ENCODE data around the gene DYRK1B. TPM values are rescaled to one million over a fixed set of nuclear protein-coding genes. Genes with fewer than 3 reads are reported as not detected.
"Not testable (repeated sequence)": the region's sequence is repeated elsewhere in the genome, so short reads cannot be mapped to it uniquely, and the experiment has no call there.

Gene DYRK1B
- total RNA-seq, 2 donors from 2014 or later: 8.8 to 17.6 TPM

DNA sequence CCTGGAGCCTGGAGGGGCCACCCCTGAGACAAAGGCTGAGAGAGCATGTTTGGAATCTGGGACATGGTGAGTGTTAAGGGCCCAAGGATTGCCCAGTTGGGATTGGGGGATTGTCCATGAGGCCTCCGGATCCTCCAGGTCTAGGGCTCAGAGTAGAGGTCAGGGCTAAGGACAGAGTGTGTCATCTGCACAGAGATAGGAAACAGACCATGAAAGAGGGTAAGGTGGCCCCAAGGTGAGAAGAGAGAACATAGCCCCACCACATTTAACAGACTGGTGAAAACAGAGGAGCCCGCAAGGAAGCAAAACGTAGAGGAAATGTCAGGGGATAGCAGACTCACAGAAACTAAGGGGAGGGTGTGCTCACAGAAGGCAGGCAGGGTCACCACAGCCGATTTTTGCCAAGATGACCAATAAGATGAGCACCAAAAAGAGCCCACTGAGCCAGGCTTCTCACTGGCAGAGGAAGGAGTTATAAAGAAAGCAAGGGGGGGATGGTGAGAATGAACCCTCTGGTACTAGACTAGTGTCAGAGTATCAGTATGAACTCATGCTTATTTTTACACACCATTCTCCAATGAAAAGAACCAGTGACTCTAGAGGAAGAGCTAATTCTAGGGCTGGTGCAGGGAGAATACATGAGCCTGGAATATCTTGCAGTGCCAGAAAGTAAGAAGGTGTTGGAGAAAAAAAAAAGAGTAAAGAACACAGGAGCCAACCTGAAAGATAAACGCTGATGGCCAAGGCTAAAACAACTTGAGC is 17.5 kb downstream of the DYRK1B start:
- Mint-ChIP-seq H3K27ac (peak overlapping the region; percentile 71), H3K4me3 (no peak overlapping the region), H3K4me1 (peaks cover 8% of the 10 kb centered on the region), H3K36me3 (ENCODE audit: low read depth) (peaks cover 22% of the 10 kb centered on the region), H3K27me3 (no peaks in the 10 kb centered on the region), H3K9me3 (no peaks in the 10 kb centered on the region)
- no peak for ATAC-seq (replicated peaks)

- no peak for ATAC-seq (replicated peaks)
- H3K36me3 Mint-ChIP-seq (ENCODE audit: low read depth): peaks cover 22% of the 10 kb centered on the region
- peaks cover 8% of the 10 kb centered on the region for H3K4me1 Mint-ChIP-seq
- H3K4me3 Mint-ChIP-seq: no peak overlapping the region
- no peaks in the 10 kb centered on the region for H3K9me3 Mint-ChIP-seq
- no peak overlapping the region for H3K27ac Mint-ChIP-seq
- no peaks in the 10 kb centered on the region for H3K27me3 Mint-ChIP-seq
Measured at GRCh38 chr19:39814595-39814994, 19.4 kb downstream of the DYRK1B start.

- H3K4me3 Mint-ChIP-seq; H3K27ac Mint-ChIP-seq; H3K4me1 Mint-ChIP-seq; ATAC-seq (replicated peaks); H3K9me3 Mint-ChIP-seq; H3K27me3 Mint-ChIP-seq: not testable (repeated sequence)
- peaks cover 22% of the 10 kb centered on the region for H3K36me3 Mint-ChIP-seq (ENCODE audit: low read depth)
Measured at GRCh38 chr19:39814111-39814510, 19.9 kb downstream of the DYRK1B start.

GRCh38 chr19:39813264-39813993 is 20.5 kb downstream of the DYRK1B start:
- Mint-ChIP-seq H3K4me3 (no peak overlapping the region), H3K4me1 (peaks cover 8% of the 10 kb centered on the region), H3K27ac (no peak overlapping the region), H3K27me3 (no peaks in the 10 kb centered on the region), H3K36me3 (ENCODE audit: low read depth) (peaks cover 22% of the 10 kb centered on the region), H3K9me3 (no peaks in the 10 kb centered on the region)
- no peak for ATAC-seq (replicated peaks)

- H3K27me3 Mint-ChIP-seq: no peaks in the 10 kb centered on the region
- no peak for ATAC-seq (replicated peaks)
- no peaks in the 10 kb centered on the region for H3K9me3 Mint-ChIP-seq
- peaks cover 4% of the 10 kb centered on the region for H3K4me1 Mint-ChIP-seq
- no peak overlapping the region for H3K27ac Mint-ChIP-seq
- H3K4me3 Mint-ChIP-seq: no peak overlapping the region
- peaks cover 6% of the 10 kb centered on the region for H3K36me3 Mint-ChIP-seq (ENCODE audit: low read depth)
Measured at GRCh38 chr19:39811064-39811463, 22.9 kb downstream of the DYRK1B start.

GRCh38 chr19:39810424-39810823 is 23.5 kb downstream of the DYRK1B start:
- H3K27me3 Mint-ChIP-seq: peaks cover under 1% of the 10 kb centered on the region
- no peaks in the 10 kb centered on the region for H3K4me1 Mint-ChIP-seq
- H3K9me3 Mint-ChIP-seq: no peaks in the 10 kb centered on the region
- ATAC-seq (replicated peaks): no peak
- no peak overlapping the region for H3K4me3 Mint-ChIP-seq
- H3K36me3 Mint-ChIP-seq (ENCODE audit: low read depth): peaks cover under 1% of the 10 kb centered on the region
- no peak overlapping the region for H3K27ac Mint-ChIP-seq

DNA sequence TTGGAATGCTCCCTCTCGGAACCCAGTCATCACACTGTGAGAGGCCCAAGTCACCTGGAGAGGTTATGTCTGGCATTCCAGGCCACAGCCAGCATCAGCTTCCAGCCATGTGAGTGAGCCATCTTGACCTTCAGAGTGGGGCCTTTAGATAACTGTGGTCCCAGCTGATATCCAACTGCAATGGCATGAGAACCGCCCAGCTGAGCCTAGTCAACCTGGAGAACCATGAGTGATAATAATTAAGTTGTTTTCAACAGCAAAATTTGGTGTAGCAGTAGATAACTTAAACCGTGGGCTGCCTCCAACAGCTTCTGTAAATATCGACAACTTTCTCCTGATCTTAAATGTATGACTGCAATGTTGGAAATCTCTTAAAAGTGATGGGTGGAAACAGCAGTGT is 24.6 kb downstream of the DYRK1B start:
- no peak overlapping the region for H3K4me3 Mint-ChIP-seq
- peaks cover 4% of the 10 kb centered on the region for H3K27me3 Mint-ChIP-seq
- H3K9me3 Mint-ChIP-seq: no peaks in the 10 kb centered on the region

GRCh38 chr19:39808688-39809087 is 25.3 kb downstream of the DYRK1B start:
- H3K9me3 Mint-ChIP-seq; H3K27me3 Mint-ChIP-seq; H3K27ac Mint-ChIP-seq; H3K4me3 Mint-ChIP-seq; H3K4me1 Mint-ChIP-seq; H3K36me3 Mint-ChIP-seq (ENCODE audit: low read depth): not testable (repeated sequence)
- ATAC-seq (replicated peaks): peak; percentile 43

More for the DNA sequence above, 24.6 kb downstream of the DYRK1B start:
- H3K27ac Mint-ChIP-seq: no peak overlapping the region
- H3K4me1 Mint-ChIP-seq: no peaks in the 10 kb centered on the region
- no peaks in the 10 kb centered on the region for H3K36me3 Mint-ChIP-seq (ENCODE audit: low read depth)
- no peak for ATAC-seq (replicated peaks)

GRCh38 chr19:39807846-39808364 is 26.1 kb downstream of the DYRK1B start:
- H3K27ac Mint-ChIP-seq: no peak overlapping the region
- no peaks in the 10 kb centered on the region for H3K36me3 Mint-ChIP-seq (ENCODE audit: low read depth)
- H3K9me3 Mint-ChIP-seq: no peaks in the 10 kb centered on the region
- H3K4me1 Mint-ChIP-seq: no peaks in the 10 kb centered on the region
- no peak overlapping the region for H3K4me3 Mint-ChIP-seq
- no peak for ATAC-seq (replicated peaks)
- peaks cover 8% of the 10 kb centered on the region for H3K27me3 Mint-ChIP-seq

GRCh38 chr19:39805104-39805503 is 28.9 kb downstream of the DYRK1B start:
- H3K4me1 Mint-ChIP-seq: no peaks in the 10 kb centered on the region
- no peaks in the 10 kb centered on the region for H3K9me3 Mint-ChIP-seq
- no peak overlapping the region for H3K4me3 Mint-ChIP-seq
- no peaks in the 10 kb centered on the region for H3K36me3 Mint-ChIP-seq (ENCODE audit: low read depth)
- no peak for ATAC-seq (replicated peaks)
- H3K27me3 Mint-ChIP-seq: peaks cover 12% of the 10 kb centered on the region
- H3K27ac Mint-ChIP-seq: no peak overlapping the region

- Mint-ChIP-seq H3K36me3 (ENCODE audit: low read depth) (no peaks in the 10 kb centered on the region), H3K27me3 (peaks cover 13% of the 10 kb centered on the region), H3K4me1 (no peaks in the 10 kb centered on the region), H3K27ac (no peak overlapping the region), H3K9me3 (no peaks in the 10 kb centered on the region), H3K4me3 (no peak overlapping the region)
- ATAC-seq (replicated peaks): no peak
Measured at GRCh38 chr19:39802958-39803357, 31.0 kb downstream of the DYRK1B start.

DNA sequence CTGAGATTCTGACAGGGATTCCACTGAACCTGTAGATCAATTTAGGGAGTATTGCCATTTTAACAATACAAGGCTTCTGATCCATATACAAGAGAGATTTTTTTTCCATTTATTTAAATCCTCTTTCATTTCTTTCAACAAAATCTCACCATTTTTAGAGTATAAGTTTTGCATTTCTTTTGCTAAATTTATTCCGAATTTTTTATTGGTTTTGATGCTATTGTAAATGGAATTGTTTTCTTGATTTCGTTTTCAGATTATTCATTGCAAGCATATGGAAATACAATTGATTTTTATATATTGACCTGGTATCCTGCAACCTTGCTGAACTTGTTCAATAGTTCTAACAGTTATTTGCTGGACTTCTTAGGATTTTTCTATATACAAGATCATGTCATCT is 36.9 kb downstream of the DYRK1B start:
- H3K4me1 Mint-ChIP-seq: no peaks in the 10 kb centered on the region
- H3K9me3 Mint-ChIP-seq: no peaks in the 10 kb centered on the region
- H3K4me3 Mint-ChIP-seq: no peak overlapping the region
- H3K27ac Mint-ChIP-seq: no peak overlapping the region
- H3K27me3 Mint-ChIP-seq: peaks cover 11% of the 10 kb centered on the region
- H3K36me3 Mint-ChIP-seq (ENCODE audit: low read depth): no peaks in the 10 kb centered on the region
- ATAC-seq (replicated peaks): no peak

GRCh38 chr19:39796000-39796498 is 37.9 kb downstream of the DYRK1B start:
- Mint-ChIP-seq H3K4me1 (no peaks in the 10 kb centered on the region), H3K4me3 (no peak overlapping the region), H3K27ac (no peak overlapping the region), H3K36me3 (ENCODE audit: low read depth) (no peaks in the 10 kb centered on the region), H3K9me3 (no peaks in the 10 kb centered on the region), H3K27me3 (peaks cover 11% of the 10 kb centered on the region)
- no peak for ATAC-seq (replicated peaks)

- peaks cover 7% of the 10 kb centered on the region for H3K27me3 Mint-ChIP-seq
- no peak overlapping the region for H3K4me3 Mint-ChIP-seq
- no peaks in the 10 kb centered on the region for H3K9me3 Mint-ChIP-seq
- H3K36me3 Mint-ChIP-seq (ENCODE audit: low read depth): no peaks in the 10 kb centered on the region
- H3K4me1 Mint-ChIP-seq: no peaks in the 10 kb centered on the region
- peak; percentile 40 for ATAC-seq (replicated peaks)
- no peak overlapping the region for H3K27ac Mint-ChIP-seq
Measured at GRCh38 chr19:39795001-39795400, 39.0 kb downstream of the DYRK1B start.

All from activated T-helper 17 cell treated with anti-CD3 and anti-CD28 coated beads, Interleukin-2, amount 50 U/mL, for 72 hours (primary cell).